ENCODE measurements around the gene OR10A6. TPM values are rescaled to one million over a fixed set of nuclear protein-coding genes. Genes with fewer than 3 reads are reported as not detected.

The OR10A6 gene
- total RNA-seq, 3 donors from 2014 or later (not counting 1 experiment from before 2014, with no cell fraction given), result not detected

GRCh38 chr11:7973011-7973410, 41.9 kb upstream of the OR10A6 start:
- intact Hi-C loops (cut with micrococcal nuclease), result no loop called here
- no peak for TF ChIP-seq CTCF (IDR thresholded peaks at IDR 0.05)
- no peak overlapping the region for H3K27ac ChIP-seq (ENCODE audit: low read length)
- no peaks in the 10 kb centered on the region for H3K36me3 Mint-ChIP-seq
- no peaks in the 10 kb centered on the region for H3K9me3 ChIP-seq (ENCODE audit: control insufficient read depth, insufficient read depth, low read length)
- H3K4me1 ChIP-seq (ENCODE audit: control insufficient read depth, insufficient read depth, low read length), result no peaks in the 10 kb centered on the region
- DNase-seq (no peak), ATAC-seq (no peak)
- no peaks in the 10 kb centered on the region for H3K9me3 Mint-ChIP-seq
- 94% methylated on average over 3 of the region's 5 CpGs for WGBS (ENCODE audit: insufficient coverage)
- H3K36me3 ChIP-seq (ENCODE audit: control insufficient read depth, insufficient read depth, low read length), result no peaks in the 10 kb centered on the region
- H3K27me3 Mint-ChIP-seq (ENCODE audit: low read depth in 2 of 2), result peaks cover 9 to 17% of the 10 kb centered on the region in 2 donors
- H3K27me3 ChIP-seq (ENCODE audit: control insufficient read depth, insufficient read depth, low read length), result no peaks in the 10 kb centered on the region
- no peak overlapping the region for H3K27ac Mint-ChIP-seq
- no peak overlapping the region for H3K4me3 ChIP-seq (ENCODE audit: low read length)
- H3K4me1 Mint-ChIP-seq, result no peaks in the 10 kb centered on the region
- H3K4me3 Mint-ChIP-seq, result no peak overlapping the region

GRCh38 chr11:7971846-7972245, 40.8 kb upstream of the OR10A6 start:
- H3K27me3 ChIP-seq (ENCODE audit: control insufficient read depth, insufficient read depth, low read length), result no peaks in the 10 kb centered on the region
- H3K4me3 Mint-ChIP-seq, result no peak overlapping the region
- peaks cover 16 to 29% of the 10 kb centered on the region in 2 donors for H3K27me3 Mint-ChIP-seq (ENCODE audit: low read depth in 2 of 2)
- intact Hi-C loops (cut with micrococcal nuclease), result no loop called here
- H3K4me3 ChIP-seq (ENCODE audit: low read length), result no peak overlapping the region
- TF ChIP-seq CTCF (IDR thresholded peaks at IDR 0.05), result no peak
- no peaks in the 10 kb centered on the region for H3K4me1 Mint-ChIP-seq
- no peak overlapping the region for H3K27ac ChIP-seq (ENCODE audit: low read length)
- DNase-seq (no peak), ATAC-seq (no peak)
- H3K36me3 ChIP-seq (ENCODE audit: control insufficient read depth, insufficient read depth, low read length), result no peaks in the 10 kb centered on the region
- no peaks in the 10 kb centered on the region for H3K9me3 ChIP-seq (ENCODE audit: control insufficient read depth, insufficient read depth, low read length)
- no peak overlapping the region for H3K27ac Mint-ChIP-seq
- H3K36me3 Mint-ChIP-seq, result no peaks in the 10 kb centered on the region
- no peaks in the 10 kb centered on the region for H3K9me3 Mint-ChIP-seq
- H3K4me1 ChIP-seq (ENCODE audit: control insufficient read depth, insufficient read depth, low read length), result no peaks in the 10 kb centered on the region

- Mint-ChIP-seq H3K36me3 (no peaks in the 10 kb centered on the region), H3K9me3 (no peaks in the 10 kb centered on the region), H3K27ac (no peak overlapping the region), H3K4me1 (no peaks in the 10 kb centered on the region), H3K27me3 (ENCODE audit: low read depth in 2 of 2) (peaks cover 18 to 35% of the 10 kb centered on the region in 2 donors), H3K4me3 (no peak overlapping the region)
- Histone ChIP-seq H3K27ac (ENCODE audit: low read length) (no peak overlapping the region), H3K4me1 (ENCODE audit: control insufficient read depth, insufficient read depth, low read length) (no peaks in the 10 kb centered on the region), H3K36me3 (ENCODE audit: control insufficient read depth, insufficient read depth, low read length) (no peaks in the 10 kb centered on the region), H3K4me3 (ENCODE audit: low read length) (no peak overlapping the region), H3K9me3 (ENCODE audit: control insufficient read depth, insufficient read depth, low read length) (no peaks in the 10 kb centered on the region), H3K27me3 (ENCODE audit: control insufficient read depth, insufficient read depth, low read length) (no peaks in the 10 kb centered on the region)
- ATAC-seq, result no peak
- TF ChIP-seq CTCF (IDR thresholded peaks at IDR 0.05), result no peak
- 75% methylated on average over 2 of the region's 3 CpGs for WGBS (ENCODE audit: insufficient coverage)
- DNase-seq, result no peak
- intact Hi-C loops (cut with micrococcal nuclease), result no loop called here
These were observed 38.9 kb upstream of the OR10A6 start for GRCh38 chr11:7969756-7970646.

GRCh38 chr11:7968686-7969085, 37.6 kb upstream of the OR10A6 start:
- H3K36me3 ChIP-seq (ENCODE audit: control insufficient read depth, insufficient read depth, low read length), result no peaks in the 10 kb centered on the region
- WGBS (ENCODE audit: insufficient coverage), result 94% methylated on average over 2 of the region's 2 CpGs
- DNase-seq (no peak), ATAC-seq (no peak)
- no peaks in the 10 kb centered on the region for H3K27me3 ChIP-seq (ENCODE audit: control insufficient read depth, insufficient read depth, low read length)
- H3K27me3 Mint-ChIP-seq (ENCODE audit: low read depth in 2 of 2), result peaks cover 18 to 37% of the 10 kb centered on the region in 2 donors
- H3K4me1 ChIP-seq (ENCODE audit: control insufficient read depth, insufficient read depth, low read length), result no peaks in the 10 kb centered on the region
- no peaks in the 10 kb centered on the region for H3K4me1 Mint-ChIP-seq
- H3K27ac ChIP-seq (ENCODE audit: low read length), result no peak overlapping the region
- no peaks in the 10 kb centered on the region for H3K9me3 Mint-ChIP-seq
- H3K27ac Mint-ChIP-seq, result no peak overlapping the region
- TF ChIP-seq CTCF (IDR thresholded peaks at IDR 0.05), result no peak
- intact Hi-C loops (cut with micrococcal nuclease), result no loop called here
- no peaks in the 10 kb centered on the region for H3K9me3 ChIP-seq (ENCODE audit: control insufficient read depth, insufficient read depth, low read length)
- no peaks in the 10 kb centered on the region for H3K36me3 Mint-ChIP-seq
- no peak overlapping the region for H3K4me3 ChIP-seq (ENCODE audit: low read length)
- no peak overlapping the region for H3K4me3 Mint-ChIP-seq

All from natural killer cell (primary cell).